GM19397 (cell line): ENCODE measurements around the gene ANXA1.

Source experiments
- ATAC-seq: cut with Tn5 transposase; IDR thresholded peaks from one replicate; pipeline ENCODE4 v1.9.1; 2021; ENCODE audit warnings: mild to moderate bottlenecking, moderate library complexity; ENCODE audit not compliant: unreplicated experiment

Gene ANXA1, protein sequence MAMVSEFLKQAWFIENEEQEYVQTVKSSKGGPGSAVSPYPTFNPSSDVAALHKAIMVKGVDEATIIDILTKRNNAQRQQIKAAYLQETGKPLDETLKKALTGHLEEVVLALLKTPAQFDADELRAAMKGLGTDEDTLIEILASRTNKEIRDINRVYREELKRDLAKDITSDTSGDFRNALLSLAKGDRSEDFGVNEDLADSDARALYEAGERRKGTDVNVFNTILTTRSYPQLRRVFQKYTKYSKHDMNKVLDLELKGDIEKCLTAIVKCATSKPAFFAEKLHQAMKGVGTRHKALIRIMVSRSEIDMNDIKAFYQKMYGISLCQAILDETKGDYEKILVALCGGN

DNA sequence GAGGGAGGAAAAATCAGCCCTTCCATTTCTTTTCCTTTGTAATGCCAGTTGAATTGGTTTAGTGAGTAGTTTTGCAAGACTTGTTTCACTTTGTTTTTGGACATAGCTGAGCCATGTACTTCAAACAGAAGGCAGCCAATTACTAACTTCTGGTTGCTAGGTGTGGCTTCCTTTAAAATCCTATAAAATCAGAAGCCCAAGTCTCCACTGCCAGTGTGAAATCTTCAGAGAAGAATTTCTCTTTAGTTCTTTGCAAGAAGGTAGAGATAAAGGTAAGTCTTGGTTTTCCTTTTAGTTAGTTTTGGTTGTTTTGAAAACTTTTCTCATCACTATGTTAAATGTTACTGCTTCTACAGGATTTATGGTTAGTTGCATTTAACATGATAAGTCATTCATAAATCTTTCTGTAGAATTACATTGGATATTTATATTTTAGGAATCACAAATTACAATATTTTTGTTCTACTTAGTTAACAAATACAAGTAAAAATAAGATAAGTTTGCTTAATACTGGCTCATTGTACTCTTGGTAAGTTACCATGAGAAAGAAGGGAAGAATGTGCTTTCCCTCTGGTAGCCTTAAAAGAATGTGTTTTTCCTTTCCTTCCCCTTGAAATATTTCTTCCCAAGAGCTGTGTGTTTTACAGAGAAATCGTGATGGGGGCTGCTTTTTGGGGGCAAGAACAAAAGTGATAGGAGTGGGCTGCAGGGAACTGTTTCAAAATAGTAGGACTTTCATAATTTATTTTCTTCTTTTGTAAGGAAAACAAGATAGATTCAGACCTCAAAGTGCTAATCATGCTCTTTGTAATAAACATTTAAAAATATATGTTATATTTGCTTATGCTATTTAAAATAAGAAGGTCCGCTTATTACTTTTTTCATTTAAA lies at the start of gene ANXA1:
Gene ANXA1, plus strand, starts transcription at position 213 of the 890 bp plus-strand sequence. CDS start 6,671 bp downstream, outside the sequence.
- ATAC-seq, result no peak

DNA sequence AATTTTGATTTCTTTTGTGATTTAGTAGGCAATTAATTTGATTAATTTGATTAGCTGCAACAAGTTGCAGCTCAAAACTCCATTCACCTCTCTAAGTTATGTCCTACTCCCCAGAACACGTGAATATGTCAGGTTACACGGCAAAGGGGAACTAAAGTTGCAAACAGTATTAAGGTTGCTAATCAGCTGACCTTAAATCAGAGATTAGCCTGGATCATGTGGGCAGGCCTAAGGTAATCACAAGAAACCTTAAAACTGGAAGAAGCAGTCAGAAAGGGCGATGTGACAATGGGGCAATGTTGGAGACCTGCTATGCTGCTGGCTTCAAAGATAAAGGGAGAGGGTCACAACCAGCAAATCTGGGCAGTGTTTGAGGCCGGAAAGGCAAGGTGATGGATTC lies 47.3 kb upstream of the ANXA1 start:
- ATAC-seq, result no peak

DNA sequence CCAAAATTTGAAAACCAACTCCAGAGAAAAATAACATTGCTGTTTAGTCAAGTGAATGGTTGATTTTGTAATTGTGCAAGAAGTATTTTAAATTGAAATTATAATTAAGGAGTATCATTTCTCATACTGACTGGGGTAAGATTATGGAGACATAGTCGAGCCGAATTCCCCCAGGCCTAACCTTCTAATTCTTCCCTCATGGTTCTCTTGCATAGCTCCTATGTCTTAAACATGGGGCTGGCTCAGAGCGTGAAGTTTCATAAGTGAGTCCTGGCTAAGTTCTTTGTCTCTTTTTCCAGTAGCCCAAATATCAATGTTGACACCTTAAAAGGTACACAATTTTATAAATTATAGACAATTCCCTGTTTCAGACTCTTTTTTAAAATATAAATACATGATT lies 46.7 kb upstream of the ANXA1 start:
- ATAC-seq, result no peak

DNA sequence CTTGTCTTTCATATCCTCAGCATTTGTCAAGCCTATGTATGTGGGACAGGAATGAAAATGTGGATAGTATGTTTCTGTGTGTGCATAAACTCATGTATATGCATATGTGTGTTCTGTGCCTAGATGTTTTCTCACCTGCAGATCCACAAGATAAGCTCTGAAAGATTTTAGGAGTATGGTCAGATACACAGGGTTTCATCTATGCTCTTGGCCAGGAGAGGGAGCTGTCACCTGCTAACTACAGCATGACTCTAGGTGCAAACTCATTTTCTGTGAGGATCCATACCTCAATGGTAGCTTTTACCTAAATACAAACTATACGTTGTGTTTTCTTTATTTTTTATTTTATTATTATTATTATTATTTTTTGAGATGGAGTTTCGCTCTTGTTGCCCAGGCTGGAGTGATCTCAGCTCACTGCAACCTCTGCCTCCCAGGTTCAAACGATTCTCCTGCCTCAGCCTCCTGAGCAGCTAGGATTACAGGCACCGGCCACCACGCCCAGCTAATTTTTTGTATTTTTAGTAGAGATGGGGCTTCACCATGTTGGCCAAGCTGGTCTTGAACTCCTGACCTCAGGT lies 44.1 kb upstream of the ANXA1 start:
- ATAC-seq, result peak; percentile 94

DNA sequence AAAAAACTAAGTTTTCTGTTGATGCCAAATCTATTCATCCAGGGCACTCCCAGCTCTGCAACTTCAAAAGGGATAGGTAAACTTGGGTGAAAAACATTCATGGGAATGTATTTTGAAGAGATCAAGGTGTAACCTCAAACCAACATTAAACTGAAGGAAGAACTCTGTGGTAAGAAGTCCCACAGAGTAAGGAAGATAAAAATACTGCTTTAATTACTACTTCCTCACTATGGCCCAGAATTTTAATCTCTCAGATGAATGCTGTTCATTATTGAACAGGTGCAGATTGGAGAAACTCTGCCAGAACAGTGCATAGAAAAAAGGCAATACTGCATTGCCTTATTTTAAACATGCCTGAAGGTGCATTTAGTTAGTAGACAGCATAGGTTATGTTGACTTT lies 37.6 kb upstream of the ANXA1 start:
- ATAC-seq, result no peak

DNA sequence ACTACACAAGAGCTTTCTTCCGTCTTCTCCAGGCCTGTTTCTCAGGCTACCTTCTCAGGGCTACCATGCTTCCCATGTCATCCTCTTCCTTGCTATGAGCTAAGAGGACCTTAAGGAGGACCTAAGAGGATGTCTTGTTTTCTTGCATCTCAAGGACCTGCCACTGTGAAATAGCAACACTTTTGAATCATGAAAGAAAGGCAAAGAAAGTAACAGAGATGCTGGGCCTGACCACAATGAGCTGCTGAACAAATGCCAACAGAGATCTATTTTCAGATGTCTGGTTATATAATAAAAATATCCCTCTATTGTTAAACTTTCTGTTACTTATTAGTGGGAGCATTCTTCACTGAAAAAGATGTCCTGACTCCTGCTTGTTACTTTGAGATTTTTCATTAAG lies 36.7 kb upstream of the ANXA1 start:
- no peak for ATAC-seq

DNA sequence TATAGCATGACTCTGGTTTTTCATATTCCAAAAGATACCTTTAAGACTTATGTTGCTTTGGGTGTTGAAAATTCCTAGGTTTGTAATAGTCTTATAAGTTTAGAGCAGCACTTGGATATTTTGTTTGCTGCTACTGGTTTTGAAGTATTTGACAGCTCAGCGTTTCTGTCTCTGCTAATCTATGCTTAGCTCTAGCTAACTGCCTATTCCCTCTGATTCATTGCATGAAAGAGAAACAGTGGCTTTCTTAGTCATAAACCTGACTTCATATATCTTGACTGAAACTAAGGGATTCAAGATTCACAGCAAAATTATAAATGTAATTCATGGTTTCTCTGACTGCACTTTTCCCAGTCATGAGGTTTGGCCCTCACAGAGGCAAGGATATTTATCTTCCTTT lies 35.6 kb upstream of the ANXA1 start:
- ATAC-seq, result no peak

DNA sequence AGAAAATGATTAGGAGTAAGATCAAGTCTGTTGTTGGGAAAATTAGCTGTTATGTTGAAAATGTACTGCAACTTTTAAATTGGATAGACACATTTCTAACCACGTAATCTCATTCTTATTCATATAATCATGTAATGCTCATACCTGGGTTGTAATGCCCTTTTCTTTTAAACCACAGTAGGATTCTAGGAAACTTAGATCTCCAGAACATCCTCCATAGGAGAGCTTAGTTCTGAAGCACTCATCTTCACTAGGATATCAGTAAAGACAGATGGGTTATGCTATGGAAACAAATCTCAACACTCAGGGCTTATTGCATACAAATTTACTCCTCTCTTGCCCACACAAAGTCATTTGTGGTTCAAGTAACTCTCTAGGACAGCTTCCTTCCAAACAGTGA lies 34.8 kb upstream of the ANXA1 start:
- no peak for ATAC-seq

DNA sequence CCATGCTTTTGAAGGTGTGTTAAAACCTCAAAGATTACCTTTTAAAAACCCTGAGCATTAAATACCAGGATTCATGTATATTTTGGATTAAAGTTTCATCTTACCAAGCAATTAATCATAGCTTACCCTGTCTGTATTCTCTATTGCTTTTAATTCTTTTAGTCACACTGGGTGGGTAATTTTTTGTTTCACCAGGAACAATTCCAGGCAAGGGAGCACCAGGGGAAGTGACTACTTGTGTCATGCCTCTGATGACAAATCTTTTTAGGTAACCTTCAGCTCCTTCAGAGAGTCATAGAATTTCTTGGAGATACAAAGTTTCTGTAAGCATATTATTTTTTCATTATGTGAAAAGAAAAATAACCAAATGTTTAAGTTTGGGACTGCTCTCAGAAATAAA lies 33.4 kb upstream of the ANXA1 start:
- ATAC-seq, result no peak

DNA sequence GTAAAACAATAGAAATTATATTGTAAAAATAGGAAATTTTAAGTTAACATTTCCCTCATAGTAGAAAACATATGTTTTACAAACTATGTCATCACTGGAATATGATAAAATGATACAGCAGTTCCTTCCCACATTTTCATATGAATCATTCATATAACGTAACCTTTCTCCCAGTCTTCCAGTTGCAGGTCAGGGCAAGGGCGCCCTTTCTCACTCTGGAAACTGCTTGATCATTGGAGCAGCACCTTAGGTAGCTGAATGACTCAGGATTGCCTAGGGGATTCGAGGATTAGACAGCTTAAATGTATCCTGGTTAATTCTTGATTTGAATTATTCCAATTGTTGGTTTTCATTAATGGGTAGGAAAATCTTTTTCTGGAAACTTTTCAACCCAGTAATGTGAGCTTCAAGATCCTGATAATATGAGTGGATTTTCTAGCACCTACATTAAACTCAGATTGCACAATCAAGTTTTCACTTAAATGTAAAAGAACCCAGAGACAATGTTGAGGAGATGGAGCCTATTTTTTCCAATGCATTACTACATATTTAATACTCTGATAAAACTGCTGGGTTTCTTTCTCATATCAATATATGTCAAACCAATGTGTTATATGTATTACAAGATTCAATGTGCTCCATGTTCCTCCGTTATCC lies 32.6 kb upstream of the ANXA1 start:
- ATAC-seq, result no peak

DNA sequence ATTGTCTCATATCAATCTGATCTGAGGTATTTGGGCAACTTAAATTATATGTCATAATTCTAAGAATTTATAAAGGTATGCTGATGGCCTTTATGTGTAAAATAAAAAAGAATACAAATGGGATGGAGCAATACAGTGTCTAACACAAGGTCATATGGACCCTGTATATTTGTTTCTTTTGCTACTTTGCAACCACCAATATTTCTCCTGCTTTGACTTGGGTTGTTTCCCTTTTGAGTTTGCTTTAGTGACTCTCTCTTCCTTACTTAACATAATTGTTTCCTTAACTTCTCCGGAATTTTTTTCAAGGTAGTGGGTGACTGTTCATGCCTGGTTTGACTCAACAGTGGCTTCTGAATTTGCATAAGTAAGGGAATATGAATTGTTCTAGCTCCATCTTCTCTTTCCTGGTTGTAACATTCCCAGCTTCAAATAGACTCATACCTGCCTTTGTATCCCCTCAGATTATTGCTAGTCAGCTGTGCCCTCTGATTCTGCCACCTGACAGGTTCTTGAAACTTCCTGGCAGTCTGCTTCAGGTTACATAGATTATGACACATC lies 30.2 kb upstream of the ANXA1 start:
- ATAC-seq, result no peak

DNA sequence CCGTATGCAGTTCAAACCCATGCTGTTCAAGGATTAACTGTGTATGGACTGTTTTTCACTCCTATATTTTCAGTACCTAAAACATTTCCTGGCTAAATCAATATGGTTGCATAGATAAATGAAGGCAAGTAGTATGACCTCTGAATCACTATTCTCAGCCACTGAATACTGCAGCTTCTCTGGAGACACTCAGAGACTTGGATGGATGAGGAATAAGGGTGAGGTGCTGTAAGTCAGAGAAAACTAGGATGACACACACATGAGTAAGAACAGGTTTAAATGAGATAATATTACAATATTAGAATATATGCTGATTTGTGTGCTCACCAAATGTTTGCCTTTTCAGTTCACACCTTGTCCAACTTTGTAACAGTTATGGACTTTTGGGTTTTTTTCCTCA lies 26.0 kb upstream of the ANXA1 start:
- no peak for ATAC-seq

DNA sequence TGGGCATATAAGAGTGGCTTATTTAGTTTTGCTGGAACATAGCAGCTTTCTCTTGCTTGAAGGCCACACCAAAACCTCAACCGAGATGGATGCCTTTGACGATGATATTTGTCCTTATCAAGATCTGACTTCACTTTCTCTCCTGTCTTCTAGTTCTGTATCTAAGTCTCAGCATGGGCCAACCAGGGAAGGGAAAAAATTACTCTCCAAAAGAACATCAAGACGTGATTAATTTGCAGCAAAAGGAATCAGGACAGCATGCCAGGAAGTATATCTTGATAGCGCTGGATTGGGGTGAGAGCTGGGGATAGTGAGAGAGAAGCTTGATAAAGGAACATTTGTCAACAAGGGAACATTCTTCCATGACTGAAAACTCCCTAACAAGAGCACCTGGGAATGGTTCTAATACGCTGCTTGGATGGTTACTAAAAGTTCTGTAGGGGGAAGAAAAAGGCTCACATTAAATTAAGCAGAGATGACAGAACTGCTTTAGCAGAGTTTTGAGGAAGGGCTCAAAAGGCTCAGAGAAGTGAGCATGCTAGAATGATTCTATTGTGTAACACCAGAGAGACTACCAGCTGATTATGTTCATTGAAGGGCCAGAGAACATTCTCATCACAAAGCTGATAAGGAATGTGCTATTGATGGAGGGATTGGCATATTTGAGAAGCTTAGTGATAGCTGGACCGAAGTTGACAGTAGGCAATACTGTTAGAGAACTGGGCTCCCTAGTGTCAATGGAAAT lies 21.6 kb upstream of the ANXA1 start:
- ATAC-seq, result no peak

DNA sequence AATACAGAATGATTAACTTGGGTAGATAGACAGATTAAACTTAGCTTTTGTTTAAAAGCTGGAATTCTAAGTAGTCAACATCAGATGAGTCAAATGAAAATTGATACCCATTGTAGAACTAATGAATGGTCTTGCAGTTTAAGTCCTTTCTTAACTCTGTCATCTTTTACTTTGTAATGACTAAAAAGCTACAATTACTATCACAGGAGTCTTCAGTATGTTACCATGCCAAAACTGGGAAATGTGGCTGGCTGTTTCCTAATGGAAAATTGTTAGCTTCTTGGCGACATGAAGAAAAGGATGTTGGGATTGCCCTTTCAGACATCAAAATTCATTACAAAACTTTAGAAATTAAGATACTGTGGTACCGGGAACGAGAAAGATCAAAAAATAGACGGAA lies 20.2 kb upstream of the ANXA1 start:
- ATAC-seq, result no peak

DNA sequence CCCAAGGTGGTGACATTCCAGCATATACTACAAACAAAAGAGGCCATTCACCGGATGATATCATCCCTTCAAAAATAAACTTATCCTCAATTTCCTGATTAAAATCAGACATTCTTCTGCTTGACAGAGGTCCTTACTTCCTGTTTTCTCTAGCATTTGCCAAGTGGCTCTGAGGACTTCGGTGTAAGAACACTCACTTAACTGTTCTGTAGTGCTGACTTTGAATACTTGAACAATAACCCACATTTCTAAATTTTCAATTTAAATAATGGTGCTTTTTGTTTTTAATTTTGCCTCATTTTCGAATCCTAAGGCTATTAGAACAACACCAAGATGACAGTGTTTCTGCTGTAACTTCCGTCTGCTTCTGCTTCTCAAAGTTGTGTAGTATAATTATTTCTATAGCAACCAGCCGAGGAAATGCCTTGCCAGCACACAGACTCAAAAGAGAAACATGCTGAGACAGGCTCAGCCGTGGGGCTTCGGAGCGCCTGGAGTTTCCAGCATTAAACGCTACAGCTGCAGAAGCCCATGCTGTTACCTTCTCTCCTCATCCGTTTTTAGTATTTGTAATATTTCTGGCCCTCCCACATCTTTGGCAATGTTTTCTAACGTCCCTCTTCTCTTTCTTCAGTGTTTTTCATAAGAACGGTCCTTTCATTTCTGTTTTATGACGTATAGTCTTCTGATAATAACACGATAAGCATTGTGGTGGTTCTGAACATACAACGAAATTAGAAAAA lies 19.5 kb upstream of the ANXA1 start:
- ATAC-seq, result peak; percentile 93

DNA sequence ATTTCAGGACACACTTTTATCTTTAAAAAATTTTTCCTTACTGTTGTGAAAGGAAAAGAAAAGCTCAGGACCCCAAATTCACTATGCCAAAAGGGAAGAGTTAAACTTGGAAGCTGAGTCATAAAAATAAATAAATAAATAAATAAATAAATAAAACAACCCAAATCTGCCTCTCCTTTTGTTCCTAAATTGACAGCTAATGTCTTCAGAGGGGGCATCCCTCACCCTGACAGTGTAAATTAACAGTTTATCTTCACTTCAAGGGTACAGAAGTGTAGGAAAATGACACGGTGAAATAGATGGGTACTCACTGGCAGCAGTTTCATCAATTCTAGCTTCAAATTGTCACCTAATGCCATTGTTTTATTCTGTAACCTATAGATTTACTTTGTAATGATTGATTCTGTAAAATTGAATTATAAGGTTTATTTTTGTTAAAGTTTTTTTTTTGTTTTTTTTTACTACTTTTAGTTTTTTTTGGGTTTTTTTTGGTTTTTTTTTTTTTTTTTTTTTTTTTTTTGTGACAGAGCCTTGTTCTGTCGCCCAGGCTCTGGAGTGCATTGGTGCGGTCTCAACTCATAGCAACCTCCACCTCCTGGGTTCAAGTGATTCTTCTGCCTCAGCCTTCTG lies 18.5 kb upstream of the ANXA1 start:
- no peak for ATAC-seq

DNA sequence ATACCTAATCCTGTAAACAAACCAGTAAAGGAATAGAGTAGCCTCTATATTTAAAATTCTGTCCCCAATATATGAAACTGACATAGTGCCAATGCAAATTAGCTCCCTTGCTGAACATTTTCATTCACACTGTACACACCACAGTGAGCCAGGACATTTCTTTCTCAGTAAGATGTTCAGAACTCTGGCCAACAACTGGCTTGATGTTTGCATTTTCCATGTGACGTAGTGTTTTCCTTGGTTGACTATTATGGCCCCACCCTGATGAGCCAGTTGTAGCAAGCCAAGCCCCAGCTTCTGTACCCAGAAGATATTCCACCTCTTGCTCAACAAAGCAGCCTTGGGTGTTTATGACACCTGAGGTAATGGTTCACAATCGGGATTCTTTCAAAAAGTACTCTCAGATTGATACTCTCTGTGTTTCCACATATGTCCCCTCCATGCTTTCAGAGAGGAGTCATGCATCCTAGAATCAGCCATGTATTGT lies 17.7 kb upstream of the ANXA1 start:
- ATAC-seq, result peak; percentile 47

DNA sequence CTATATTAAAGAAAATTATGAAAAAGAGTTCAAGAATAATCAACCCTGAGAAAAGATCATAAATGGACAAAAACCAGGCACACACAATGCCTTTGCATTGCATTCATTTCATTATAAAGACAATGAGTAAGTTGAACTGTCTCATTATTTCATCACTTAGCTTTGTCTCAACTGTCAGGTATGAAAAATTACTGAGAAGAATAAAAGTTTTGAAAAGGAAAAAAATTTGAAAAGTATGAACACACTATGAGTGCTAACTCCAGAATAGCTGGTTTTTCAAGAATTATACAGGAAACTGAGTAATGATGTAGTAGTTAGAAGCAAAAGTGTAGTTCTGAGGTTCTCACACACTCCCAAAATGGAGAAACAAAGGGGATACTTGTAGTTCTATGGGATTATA lies 16.3 kb upstream of the ANXA1 start:
- no peak for ATAC-seq

DNA sequence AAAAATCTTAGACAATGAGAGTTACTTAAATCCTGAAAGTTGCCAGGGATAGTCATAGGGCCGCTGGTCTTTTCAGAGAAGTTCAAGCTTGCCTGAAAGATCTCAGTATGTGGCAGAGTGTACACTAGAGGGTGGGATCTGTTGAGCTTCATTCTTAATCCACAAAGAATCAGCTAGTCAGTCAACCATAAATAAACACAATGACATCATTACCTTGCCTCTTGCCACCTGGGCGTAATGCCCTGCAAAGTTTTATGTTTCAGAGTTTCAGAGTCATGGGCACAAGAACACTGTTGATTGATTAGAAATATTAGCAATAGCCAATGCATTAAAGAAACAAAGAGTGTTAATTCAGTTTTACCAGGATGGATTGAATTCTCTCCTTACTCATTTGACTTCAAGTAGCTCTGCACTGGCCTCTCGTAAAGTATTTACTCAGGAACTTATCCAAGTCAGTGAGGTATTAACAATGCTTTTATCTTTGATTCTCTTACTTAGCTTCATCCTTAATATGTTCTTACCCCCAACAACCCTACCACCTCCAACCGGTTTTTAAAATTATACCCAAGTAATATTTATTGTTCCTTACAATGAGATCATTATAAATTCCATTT lies 14.3 kb upstream of the ANXA1 start:
- no peak for ATAC-seq
